HCT116 (cell line): ENCODE results near the gene MFN2. TPM values are rescaled to one million over a fixed set of nuclear protein-coding genes. Genes with fewer than 3 reads are reported as not detected.

ENCODE experiments used
- ATAC-seq: fragments of 200-7000 bp; cut with Tn5 transposase; 2 replicates; pipeline ENCODE4 v1.9.1; 2020; ENCODE audit warnings: mild to moderate bottlenecking, moderate library complexity
- BruUV-seq: library from RNA; stranded (reverse); fragments of 400-500 nt; replicated peaks from 2 replicates; lab custom pipeline; 2021; lab: Mats Ljungman, UMichigan
- CTCF ChIA-PET: fragments of 300-600 bp; sonication (Branson Sonifier 250); formaldehyde crosslinking; loops from one replicate; lab custom pipeline; 2021; ENCODE audit warnings: antibody characterized with exemption; lab: Charles Lee
- POLR2A ChIA-PET: fragments of 300-600, 350-600 bp; sonication (Branson Sonifier 250); formaldehyde crosslinking; loops from one replicate; lab custom pipeline; 2021; ENCODE audit warnings: antibody characterized with exemption; lab: Charles Lee
- RAD21 ChIA-PET, 2 experiments: fragments of 300-600 bp; sonication (Branson Sonifier 250); formaldehyde crosslinking; loops; one replicate each; lab custom pipeline; 2023; ENCODE audit warnings: low total read pairs in 2 of 2; ENCODE audit not compliant: uncharacterized antibody in 2 of 2, unreplicated experiment in 2 of 2, low non-redundant PET in 1 of 2; lab: Charles Lee
- DNase-seq: peaks from one replicate; pipeline ENCODE4 v3.0.0-alpha.2; 2010; ENCODE audit warnings: low read depth, low spot score
- H2AFZ ChIP-seq: fragments of 200-600 bp; shearing (Covaris generic), sonication (generic); 2 replicates; pipeline ENCODE4 v1.6.1; 2017; ENCODE audit warnings: low read depth, mixed run types, mixed read lengths, antibody characterized with exemption, low read length; ENCODE audit not compliant: poor library complexity, severe bottlenecking
- H3K27ac ChIP-seq: 2 replicates; pipeline ENCODE4 v1.5.1; 2012; ENCODE audit warnings: low read depth, low read length
- H3K27me3 ChIP-seq: fragments of 200-600 bp; sonication (generic); 2 replicates; pipeline ENCODE4 v1.6.1; 2016; ENCODE audit warnings: mixed run types, low read length, mixed read lengths; ENCODE audit not compliant: insufficient read depth
- H3K36me3 ChIP-seq, 2 experiments: fragments of 200-500 bp in 1 of 2; fragments of 200-600 bp in 1 of 2; sonication (Bioruptor generic) in 1 of 2; sonication (generic) in 1 of 2; 2 replicates each; pipeline versions ENCODE4 v1.5.1 to v1.6.1; 2014 to 2016; ENCODE audit warnings: low read length in 2 of 2, inconsistent platforms in 1 of 2, mixed read lengths in 1 of 2, mixed run types in 1 of 2; ENCODE audit not compliant: insufficient read depth in 2 of 2, control insufficient read depth in 1 of 2
- H3K4me1 ChIP-seq, 2 experiments: fragments of 200-600 bp in 1 of 2; sonication (generic) in 1 of 2; 2 replicates each; pipeline versions ENCODE4 v1.5.1 to v1.6.1; 2012 to 2017; ENCODE audit warnings: low read length in 2 of 2, inconsistent platforms in 1 of 2, mild to moderate bottlenecking in 1 of 2, mixed read lengths in 1 of 2, mixed run types in 1 of 2, moderate library complexity in 1 of 2; ENCODE audit not compliant: insufficient read depth in 2 of 2, control insufficient read depth in 1 of 2
- H3K4me2 ChIP-seq: fragments of 200-600 bp; sonication (generic); 2 replicates; pipeline ENCODE4 v1.6.1; 2017; ENCODE audit warnings: mixed run types, low read length, mixed read lengths
- H3K4me3 ChIP-seq, 2 experiments: fragments of 200-600 bp in 1 of 2; sonication (generic) in 1 of 2; replicated peaks in 1 of 2; 2 replicates each; pipeline ENCODE4 v1.5.1; 2011 to 2016; ENCODE audit warnings: low read length in 2 of 2, control low read depth in 1 of 2, low read depth in 1 of 2, mild to moderate bottlenecking in 1 of 2, mixed read lengths in 1 of 2, mixed run types in 1 of 2
- H3K79me2 ChIP-seq: fragments of 200-600 bp; sonication (generic); 2 replicates; pipeline ENCODE4 v1.6.1; 2017; ENCODE audit warnings: mild to moderate bottlenecking, mixed run types, low read length, moderate library complexity, mixed read lengths; ENCODE audit not compliant: insufficient read depth
- H3K9ac ChIP-seq: fragments of 200-600 bp; sonication (generic); 2 replicates; pipeline ENCODE4 v1.6.1; 2016; ENCODE audit warnings: low read length, mixed read lengths
- H3K9me2 ChIP-seq: fragments of 200-600 bp; sonication (generic), shearing (Covaris generic); 2 replicates; pipeline ENCODE4 v1.6.1; 2017; ENCODE audit warnings: mixed run types, mild to moderate bottlenecking, moderate library complexity; ENCODE audit not compliant: insufficient read depth
- H3K9me3 ChIP-seq, 2 experiments: fragments of 200-500 bp in 1 of 2; fragments of 200-600 bp in 1 of 2; sonication (Bioruptor generic) in 1 of 2; sonication (generic) in 1 of 2; 2 replicates each; pipeline ENCODE4 v1.6.1; 2014 to 2017; ENCODE audit warnings: low read length in 2 of 2, mixed read lengths in 2 of 2, inconsistent platforms in 1 of 2, low read depth in 1 of 2, mild to moderate bottlenecking in 1 of 2, mixed run types in 1 of 2, moderate library complexity in 1 of 2; ENCODE audit not compliant: control insufficient read depth in 1 of 2, insufficient read depth in 1 of 2
- H4K20me1 ChIP-seq: fragments of 200-600 bp; sonication (generic), shearing (Covaris generic); 2 replicates; pipeline ENCODE4 v1.6.1; 2017; ENCODE audit warnings: mixed run types, mild to moderate bottlenecking, moderate library complexity; ENCODE audit not compliant: insufficient read depth
- POLR2A ChIP-seq: IDR thresholded peaks from 2 replicates; pipeline ENCODE4 v1.7.0; 2011; ENCODE audit warnings: borderline replicate concordance; ENCODE audit not compliant: insufficient read depth, insufficient read length; ENCODE audit errors: extremely low read depth
- POLR2AphosphoS5 ChIP-seq: IDR thresholded peaks from 2 replicates; pipeline ENCODE4 v1.6.1; 2011; ENCODE audit warnings: mild to moderate bottlenecking, low read depth, low read length, moderate library complexity
- SIN3A ChIP-seq: IDR thresholded peaks from 2 replicates; pipeline ENCODE4 v1.6.1; 2012; ENCODE audit warnings: low read depth
- ZFX ChIP-seq: fragments of 450-650 bp; IDR thresholded peaks from 2 replicates; pipeline ENCODE4 v1.6.1; 2017
- intact Hi-C: fragments of 100-400 bp; cut with micrococcal nuclease; formaldehyde crosslinking; loops from 2 replicates; pipeline ENCODE4 v1.10.0; 2022
- total RNA-seq: library from RNA; stranded (reverse); gene quantifications from one replicate; pipeline ENCODE4 v1.2.1, GENCODE V29; 2021; ENCODE audit not compliant: unreplicated experiment

The MFN2 gene
- total RNA-seq, 1 experiment from 2014 or later, result 83.0 TPM

GRCh38 chr1:11980676-11980972 lies 380 bp downstream of the MFN2 start:
- Histone ChIP-seq H3K79me2 (peaks cover 53% of the 10 kb centered on the region), H3K27me3 (no peaks in the 10 kb centered on the region), H3K9me2 (no peaks in the 10 kb centered on the region), H4K20me1 (no peaks in the 10 kb centered on the region), H3K9me3 (no peaks in the 10 kb centered on the region), H3K9ac (peak overlapping the region; percentile 80), H3K27ac (peak overlapping the region; percentile 89), H3K4me1 (peaks cover 21 to 24% of the 10 kb centered on the region in 2 experiments), H3K4me2 (peak overlapping the region; percentile 82), H3K36me3 (peaks cover 22 to 31% of the 10 kb centered on the region in 2 experiments), H3K4me3 (peak overlapping the region; percentile 73 to 83), H2AFZ (no peak overlapping the region)
- RAD21 ChIA-PET, result interaction anchor here in 1 of 2 experiments (1.2 kb wide), 1 partner anchor 73 kb away, joined by 4 read pairs; no protein-coding TSS in a partner anchor
- CTCF ChIA-PET, result interaction anchor here (1.0 to 1.3 kb wide), 2 partner anchors 51 to 71 kb away, joined by 5 read pairs; no protein-coding TSS in a partner anchor
- DNase-seq (no peak), ATAC-seq (no peak)
- POLR2A ChIA-PET, result interaction anchor here (0.8 to 3.6 kb wide), 5 partner anchors 16 to 113 kb away, joined by 3 to 115 read pairs (median 6); partner anchors contain the start of gene MIIP
- TF ChIP-seq POLR2A, result no peak
- TF ChIP-seq ZFX, result peak; percentile 57; the same call in 1 of the 2 replicates
- intact Hi-C loops, result loop anchor here (1.0 to 5.0 kb wide), 2 partner anchors 53 to 72 kb away; partner anchors contain the start of gene KIAA2013
- TSS peak; percentile 48 for BruUV-seq

GRCh38 chr1:11981378-11982009 lies 1.2 kb downstream of the MFN2 start:
- TF ChIP-seq SIN3A (no peak), POLR2AphosphoS5 (no peak)
- H4K20me1 ChIP-seq, result no peaks in the 10 kb centered on the region
- H3K4me1 ChIP-seq, result peaks cover 21 to 24% of the 10 kb centered on the region in 2 experiments
- no TSS peak for BruUV-seq
- RAD21 ChIA-PET, result interaction anchor here (0.7 to 1.3 kb wide), 3 partner anchors 43 to 73 kb away, joined by 3 to 10 read pairs (median 4); no protein-coding TSS in a partner anchor
- ATAC-seq (no peak), DNase-seq (no peak)
- peak overlapping the region; percentile 80 for H3K9ac ChIP-seq
- H3K4me2 ChIP-seq, result peak overlapping the region; percentile 82
- no peaks in the 10 kb centered on the region for H3K27me3 ChIP-seq
- no peak overlapping the region; the same call in 1 of the 2 replicates for H3K27ac ChIP-seq
- H3K79me2 ChIP-seq, result peaks cover 62% of the 10 kb centered on the region
- peak overlapping the region; percentile 73 to 83 for H3K4me3 ChIP-seq
- H3K9me2 ChIP-seq, result no peaks in the 10 kb centered on the region
- POLR2A ChIA-PET, result interaction anchor here (0.8 to 3.6 kb wide), 3 partner anchors 50 to 72 kb away, joined by 3 to 115 read pairs (median 4); no protein-coding TSS in a partner anchor
- peaks cover 25 to 36% of the 10 kb centered on the region in 2 experiments for H3K36me3 ChIP-seq
- CTCF ChIA-PET, result interaction anchor here (1.0 to 1.5 kb wide), 4 partner anchors 14 to 143 kb away, joined by 3 to 5 read pairs (median 4); no protein-coding TSS in a partner anchor
- no peak overlapping the region for H2AFZ ChIP-seq
- no peaks in the 10 kb centered on the region for H3K9me3 ChIP-seq
- intact Hi-C loops, result loop anchor here (1.0 to 5.0 kb wide), 2 partner anchors 54 to 143 kb away; partner anchors contain the start of gene KIAA2013
